HepG2 (cell line): ENCODE measurements around the gene STAMBPL1. TPM values are rescaled to one million over a fixed set of nuclear protein-coding genes. Genes with fewer than 3 reads are reported as not detected.

Source experiments
- ATAC-seq: fragments of 200-7000 bp; cut with Tn5 transposase; 3 replicates; pipeline ENCODE4 v1.9.1; 2020; ENCODE audit warnings: mild to moderate bottlenecking, moderate library complexity
- BruUV-seq: library from RNA; stranded (reverse); fragments of 400-500 nt; replicated peaks from 2 replicates; lab custom pipeline; 2021; lab: Mats Ljungman, UMichigan
- CTCF ChIA-PET: fragments of 300-600 bp; formaldehyde crosslinking; extraction: SDS; loops from one replicate; lab custom pipeline; 2021; ENCODE audit warnings: low total read pairs, inconsistent platforms, low intra/inter-chr PET ratio; lab: Yijun Ruan, JAX
- POLR2A ChIA-PET: fragments of 350-600 bp; sonication (Branson Sonifier 250); formaldehyde crosslinking; loops from one replicate; lab custom pipeline; 2020; ENCODE audit warnings: antibody characterized with exemption, inconsistent platforms; lab: Yijun Ruan, JAX
- DNase-seq: peaks from one replicate; pipeline ENCODE4 v3.0.0-alpha.2; 2015; ENCODE audit warnings: low spot score
- FAIRE-seq: peaks from 3 replicates; lab custom pipeline; 2011; peaks lifted over from hg19 to GRCh38; lab: Jason Lieb, UNC
- H2AFZ ChIP-seq: one replicate; pipeline ENCODE4 v1.6.1; 2011; ENCODE audit warnings: low read length, inconsistent platforms
- H3K27ac ChIP-seq: fragments of 300-600 bp; 3 replicates; pipeline ENCODE4 v1.8.0; 2011; ENCODE audit warnings: mixed run types, mild to moderate bottlenecking, mixed read lengths, low read length, inconsistent platforms; ENCODE audit not compliant: insufficient read depth; ENCODE audit errors: extremely low read length
- H3K27me3 ChIP-seq, 2 experiments: fragments of 200-600 bp in 1 of 2; 2 replicates in 1 of 2; 3 replicates in 1 of 2; pipeline versions ENCODE4 v1.6.0 to v1.8.0; 2011; ENCODE audit warnings: low read length in 2 of 2, mild to moderate bottlenecking in 2 of 2, moderate library complexity in 2 of 2, inconsistent platforms in 1 of 2; ENCODE audit not compliant: insufficient read depth in 2 of 2, control insufficient read depth in 1 of 2
- H3K36me3 ChIP-seq, 2 experiments: fragments of 200-600 bp in 1 of 2; replicated peaks in 1 of 2; 2 replicates in 1 of 2; 3 replicates in 1 of 2; pipeline versions ENCODE4 v1.5.1 to v1.8.0; 2011; ENCODE audit warnings: low read length in 2 of 2, inconsistent platforms in 1 of 2; ENCODE audit not compliant: insufficient read depth in 2 of 2, control insufficient read depth in 1 of 2
- H3K4me1 ChIP-seq: 2 replicates; pipeline ENCODE4 v1.5.1; 2012; ENCODE audit warnings: low read length, inconsistent platforms; ENCODE audit not compliant: insufficient read depth
- H3K4me2 ChIP-seq: 2 replicates; pipeline ENCODE4 v1.6.0; 2011; ENCODE audit warnings: low read depth, low read length, inconsistent platforms
- H3K4me3 ChIP-seq, 3 experiments: fragments of 200-600 bp in 1 of 3; sonication (generic), shearing (Covaris generic) in 1 of 3; replicated peaks in 1 of 3; 2 replicates each; pipeline ENCODE4 v1.5.1; 2011 to 2016; ENCODE audit warnings: low read length in 3 of 3, inconsistent platforms in 2 of 3, low read depth in 2 of 3, mild to moderate bottlenecking in 2 of 3, control low read depth in 1 of 3, mixed read lengths in 1 of 3; ENCODE audit not compliant: insufficient read depth in 1 of 3
- H3K79me2 ChIP-seq: one replicate; pipeline ENCODE4 v1.6.1; 2011; ENCODE audit warnings: low read length, inconsistent platforms; ENCODE audit not compliant: insufficient read depth
- H3K9ac ChIP-seq: 2 replicates; pipeline ENCODE4 v1.6.0; 2011; ENCODE audit warnings: mild to moderate bottlenecking, low read depth, low read length, inconsistent platforms; ENCODE audit not compliant: insufficient read depth
- H3K9me3 ChIP-seq: 2 replicates; pipeline ENCODE4 v1.5.1; 2012; ENCODE audit warnings: mild to moderate bottlenecking, low read length
- H4K20me1 ChIP-seq: 2 replicates; pipeline ENCODE4 v1.6.0; 2011; ENCODE audit warnings: inconsistent platforms, mild to moderate bottlenecking, low read length, moderate library complexity; ENCODE audit not compliant: insufficient read depth
- DDIT3 ChIP-seq: sonication (generic); formaldehyde crosslinking; IDR thresholded peaks from 2 replicates; pipeline ENCODE4 v1.4.0; 2020; ENCODE audit warnings: mild to moderate bottlenecking, missing genetic modification reagents
- IKZF4 ChIP-seq: sonication (generic); formaldehyde crosslinking; IDR thresholded peaks from 2 replicates; pipeline ENCODE4 v1.5.1; 2020; ENCODE audit warnings: borderline replicate concordance, mild to moderate bottlenecking, low read depth, missing genetic modification reagents; ENCODE audit errors: not compliant biosample characterization
- REXO4 ChIP-seq: sonication (generic); formaldehyde crosslinking; IDR thresholded peaks from 2 replicates; pipeline ENCODE4 v1.8.0; 2022; ENCODE audit warnings: missing genetic modification reagents, mild to moderate bottlenecking, borderline replicate concordance
- TRIM22 ChIP-seq: fragments of 450-650 bp; IDR thresholded peaks from 2 replicates; pipeline ENCODE4 v1.6.1; 2017
- USF2 ChIP-seq, 2 experiments: sonication (generic) in 1 of 2; formaldehyde crosslinking in 1 of 2; IDR thresholded peaks; 2 replicates each; pipeline versions ENCODE4 v1.5.1 to v1.6.1; 2011 to 2020; ENCODE audit warnings: borderline replicate concordance in 1 of 2, low read depth in 1 of 2, low read length in 1 of 2, mild to moderate bottlenecking in 1 of 2, missing genetic modification reagents in 1 of 2, moderate library complexity in 1 of 2
- ZNF318 ChIP-seq: sonication (generic); formaldehyde crosslinking; IDR thresholded peaks from 2 replicates; pipeline ENCODE4 v1.4.0; 2020; ENCODE audit warnings: mild to moderate bottlenecking, missing genetic modification reagents
- ZNF598 ChIP-seq: sonication (generic); formaldehyde crosslinking; IDR thresholded peaks from 2 replicates; pipeline ENCODE4 v1.5.1; 2020; ENCODE audit warnings: mild to moderate bottlenecking, missing genetic modification reagents, borderline replicate concordance
- WGBS: methylation state at CpG from one replicate; pipeline ENCODE4 v1.1.6; 2017; ENCODE audit warnings: low lambda C conversion rate; 5-methylcytosine and 5-hydroxymethylcytosine counted together
- in situ Hi-C: cut with HindIII; loops from 2 replicates; pipeline ENCODE4 v1.10.0; 2017; ENCODE audit warnings: low pct_unique_long_range_greater_than_20kb; ENCODE audit not compliant: extremely low pct_ligation_motif_present
- intact Hi-C: fragments of 100-400 bp; cut with micrococcal nuclease; formaldehyde crosslinking; loops from one replicate; pipeline ENCODE4 v1.10.0; 2022; ENCODE audit not compliant: unreplicated experiment
- polyA plus RNA-seq, 8 experiments: library from polyadenylated mRNA; depleted of rRNA in 3 of 8; stranded (reverse) in 7 of 8; unstranded in 1 of 8; fragments of >200 nt; fragmentation: Illumina TruSeq in 4 of 8; extraction: Trizol in 4 of 8; gene quantifications; 2 replicates each; pipeline versions ENCODE4 v1.2.1 to v1.2.3, GENCODE V29; 2011 to 2016; ENCODE audit warnings: low read depth in 4 of 8, missing spikeins in 1 of 8, mixed read lengths in 1 of 8; ENCODE audit not compliant: insufficient read depth in 1 of 8
- total RNA-seq, 5 experiments: library from RNA; depleted of rRNA; stranded (reverse); fragments of >200 nt; fragmentation: Illumina TruSeq; extraction: Trizol; gene quantifications; 2 replicates each; pipeline ENCODE4 v1.2.3, GENCODE V29; 2016; ENCODE audit warnings: low read depth in 1 of 5

The STAMBPL1 gene
- total and polyA plus RNA-seq, 2 of the 13 experiments (the other 11 are each of a cell fraction or from before 2014, with no cell fraction given): 1.4 to 1.5 TPM

- no peak for TF ChIP-seq ZNF318 (CRISPR knock-in tag)
Observed at GRCh38 chr10:88896994-88897853, 17.2 kb downstream of the STAMBPL1 start (continued).

- no peak for FAIRE-seq
- H4K20me1 ChIP-seq: no peaks in the 10 kb centered on the region
- H3K9me3 ChIP-seq: no peaks in the 10 kb centered on the region
- H3K27me3 ChIP-seq: no peaks in the 10 kb centered on the region; a peak in 1 of 5 replicates
- WGBS: 82% methylated on average over 3 of the region's 3 CpGs
- in situ Hi-C loops (no loop called here), intact Hi-C loops (loop anchor here (5.0 kb wide), 1 partner anchor 34 kb away; no protein-coding TSS in a partner anchor)
- CTCF ChIA-PET: no interaction called here
- BruUV-seq: no TSS peak
- POLR2A ChIA-PET: no interaction called here
- no peak for DNase-seq
- H3K4me3 ChIP-seq: no peak overlapping the region
- H3K79me2 ChIP-seq: no peaks in the 10 kb centered on the region
- H2AFZ ChIP-seq: no peak overlapping the region
- no peaks in the 10 kb centered on the region for H3K36me3 ChIP-seq
- H3K4me1 ChIP-seq: peaks cover 34% of the 10 kb centered on the region
- no peak overlapping the region for H3K27ac ChIP-seq
- H3K4me2 ChIP-seq: no peak overlapping the region
- no peak for ATAC-seq
- H3K9ac ChIP-seq: no peak overlapping the region
- TF ChIP-seq USF2 (IDR thresholded peaks at IDR 0.05; ENCODE audit: low read depth, low read length): no peak
- no peak for TF ChIP-seq USF2 (CRISPR knock-in tag; IDR thresholded peaks at IDR 0.05; ENCODE audit: borderline replicate concordance)
- TF ChIP-seq TRIM22: no peak
- TF ChIP-seq REXO4: no peak
- no peak for TF ChIP-seq IKZF4 (CRISPR knock-in tag)
- TF ChIP-seq DDIT3 (CRISPR knock-in tag): no peak
- TF ChIP-seq ZNF598 (CRISPR knock-in tag): no peak
Observed at GRCh38 chr10:88898727-88899126, 18.7 kb downstream of the STAMBPL1 start.
